ENCODE measurements around the gene UQCC5. TPM values are rescaled to one million over a fixed set of nuclear protein-coding genes. Genes with fewer than 3 reads are reported as not detected.

The UQCC5 gene
- 10 to 100 TPM in 2 of 6 donors, 1 to 10 TPM in 4; 2.0 to 43.0 (median 3.0) TPM for total RNA-seq

GRCh38 chr3:52536369-52537164, at the start of gene UQCC5:
Gene UQCC5 (plus strand): TSS chr3:52536605. CDS start chr3:52536756, 151 bp downstream.
- TF ChIP-seq POLR2A (IDR thresholded peaks at IDR 0.05) = peak in 3 of 4 donors; percentile 94 to 99 (median 97)
- TF ChIP-seq EP300 (IDR thresholded peaks at IDR 0.05) = peak in 1 of 4 donors; percentile 69
- TF ChIP-seq POLR2AphosphoS5 (IDR thresholded peaks at IDR 0.05) = peak; percentile 97 to 99
- peak in 1 of 6 experiments; percentile 5 for TF ChIP-seq CTCF (IDR thresholded peaks at IDR 0.05)
- H3K9me3 ChIP-seq = no peaks in the 10 kb centered on the region
- ATAC-seq (ENCODE audit: low FRiP score in 2 of 2) = peak; percentile 95 to 97
- H3K4me1 ChIP-seq = peaks cover 52 to 79% (median 67%) of the 10 kb centered on the region in 4 donors
- H3K4me3 ChIP-seq = peak within 1 kb of the TSS; percentile 74 to 84 (median 76)
- WGBS, 2 donors = 1 to 3% methylated on average over 12 to 37 of the region's 65 CpGs
- peak within 1 kb of the TSS; percentile 89 to 90 (median 90) for H3K27ac ChIP-seq
- peak; percentile 98 to 99 for DNase-seq
- peaks cover 0 to 9% (median 3%) of the 10 kb centered on the region in 4 donors for H3K36me3 ChIP-seq
- H3K27me3 ChIP-seq = no peaks in the 10 kb centered on the region

GRCh38 chr3:52487050-52487787, 49.2 kb upstream of the UQCC5 start:
- peaks cover 36 to 93% (median 80%) of the 10 kb centered on the region in 4 donors for H3K36me3 ChIP-seq

GRCh38 chr3:52487788-52488691, 48.4 kb upstream of the UQCC5 start:
- no peak for ATAC-seq (ENCODE audit: low FRiP score in 2 of 2)
- Histone ChIP-seq H3K27me3 (no peaks in the 10 kb centered on the region), H3K4me3 (no peak overlapping the region), H3K36me3 (peaks cover 40 to 93% (median 80%) of the 10 kb centered on the region in 4 donors), H3K9me3 (no peaks in the 10 kb centered on the region), H3K27ac (no peak overlapping the region), H3K4me1 (peaks cover 38 to 47% (median 39%) of the 10 kb centered on the region in 4 donors)
- TF ChIP-seq CTCF (IDR thresholded peaks at IDR 0.05) (no peak), EP300 (IDR thresholded peaks at IDR 0.05) (no peak), POLR2A (IDR thresholded peaks at IDR 0.05) (no peak), POLR2AphosphoS5 (IDR thresholded peaks at IDR 0.05) (no peak)
- DNase-seq = peak in 1 of 2 donors; percentile 81
- WGBS, 2 donors = 97 to 99% methylated on average over 41 to 55 of the region's 59 CpGs

More at GRCh38 chr3:52487050-52487787, 49.2 kb upstream of the UQCC5 start:
- Histone ChIP-seq H3K9me3 (no peaks in the 10 kb centered on the region), H3K27ac (no peak overlapping the region), H3K27me3 (no peaks in the 10 kb centered on the region), H3K4me1 (peaks cover 34 to 39% (median 37%) of the 10 kb centered on the region in 4 donors), H3K4me3 (no peak overlapping the region)
- no peak for ATAC-seq (ENCODE audit: low FRiP score in 2 of 2)
- TF ChIP-seq POLR2AphosphoS5 (IDR thresholded peaks at IDR 0.05) (no peak), CTCF (IDR thresholded peaks at IDR 0.05) (no peak), POLR2A (IDR thresholded peaks at IDR 0.05) (no peak), EP300 (IDR thresholded peaks at IDR 0.05) (no peak)
- DNase-seq = peak in 1 of 2 donors; percentile 62
- WGBS, 2 donors = 92 to 94% methylated on average over 29 to 31 of the region's 31 CpGs

- Histone ChIP-seq H3K4me1 (peaks cover 41 to 54% (median 45%) of the 10 kb centered on the region in 4 donors), H3K27ac (no peak overlapping the region)
- no peak for DNase-seq
Measured at GRCh38 chr3:52488746-52489145, 47.7 kb upstream of the UQCC5 start.

More at GRCh38 chr3:52488746-52489145, 47.7 kb upstream of the UQCC5 start:
- H3K36me3 ChIP-seq = peaks cover 40 to 90% (median 76%) of the 10 kb centered on the region in 4 donors
- no peaks in the 10 kb centered on the region for H3K9me3 ChIP-seq
- no peak overlapping the region for H3K4me3 ChIP-seq
- no peak for ATAC-seq (ENCODE audit: low FRiP score in 2 of 2)
- TF ChIP-seq EP300 (IDR thresholded peaks at IDR 0.05) = no peak
- TF ChIP-seq CTCF (IDR thresholded peaks at IDR 0.05) = no peak
- TF ChIP-seq POLR2A (IDR thresholded peaks at IDR 0.05) = no peak
- no peak for TF ChIP-seq POLR2AphosphoS5 (IDR thresholded peaks at IDR 0.05)
- WGBS, 2 donors = 90 to 100% methylated on average over 1 to 3 of the region's 3 CpGs
- no peaks in the 10 kb centered on the region for H3K27me3 ChIP-seq

Data from upper lobe of left lung (tissue), 6 donors.